ENCODE data around the gene NRGN.
A peak's percentile ranks its signal among the peaks of the same experiment; 100 is the strongest.

- TF ChIP-seq CTCF (IDR thresholded peaks at IDR 0.05 in 8 of 11, conservative IDR thresholded peaks at IDR 0.05 in 3 of 11): no peak
- peak in 1 of 3 donors; percentile 9 for TF ChIP-seq POLR2AphosphoS5 (IDR thresholded peaks at IDR 0.05)
Measured at GRCh38 chr11:124717786-124718651, 21.7 kb upstream of the NRGN start.
